HepG2 (cell line): Measurements from ENCODE around the gene SLC6A16.

Source experiments
- EP300 ChIP-seq, 3 experiments: sonication (generic) in 1 of 3; formaldehyde crosslinking in 1 of 3; IDR thresholded peaks; 2 replicates each; pipeline versions ENCODE4 v1.5.1 to v1.6.1; 2011 to 2020; ENCODE audit warnings: low read depth in 2 of 3, low read length in 2 of 3, borderline replicate concordance in 1 of 3, improper control_type of control experiment in 1 of 3, mild to moderate bottlenecking in 1 of 3, missing genetic modification reagents in 1 of 3, moderate library complexity in 1 of 3
- NFYB ChIP-seq: sonication (generic); formaldehyde crosslinking; IDR thresholded peaks from 2 replicates; pipeline ENCODE4 v1.4.0; 2020; ENCODE audit warnings: missing genetic modification reagents
- POLR2A ChIP-seq, 2 experiments: IDR thresholded peaks; 2 replicates each; pipeline ENCODE4 v1.6.1; 2011; ENCODE audit warnings: low read depth in 2 of 2, low read length in 2 of 2, mild to moderate bottlenecking in 1 of 2, moderate library complexity in 1 of 2; ENCODE audit not compliant: insufficient read depth in 1 of 2
- POLR2AphosphoS5 ChIP-seq: IDR thresholded peaks from 2 replicates; pipeline ENCODE4 v1.6.1; 2012; ENCODE audit warnings: low read depth, low read length
- TF ChIP-seq, protein P1 (sequence below): IDR thresholded peaks from 2 replicates; pipeline ENCODE4 v1.6.1; 2016
- TF ChIP-seq, protein P2 (sequence below): sonication (generic); formaldehyde crosslinking; IDR thresholded peaks from 2 replicates; pipeline ENCODE4 v1.8.0; 2023; ENCODE audit warnings: mild to moderate bottlenecking, missing genetic modification reagents
- TF ChIP-seq, protein P3 (sequence below): sonication (generic); formaldehyde crosslinking; IDR thresholded peaks from 2 replicates; pipeline ENCODE4 v1.5.0; 2020; ENCODE audit warnings: mild to moderate bottlenecking, missing genetic modification reagents, moderate library complexity

DNA sequence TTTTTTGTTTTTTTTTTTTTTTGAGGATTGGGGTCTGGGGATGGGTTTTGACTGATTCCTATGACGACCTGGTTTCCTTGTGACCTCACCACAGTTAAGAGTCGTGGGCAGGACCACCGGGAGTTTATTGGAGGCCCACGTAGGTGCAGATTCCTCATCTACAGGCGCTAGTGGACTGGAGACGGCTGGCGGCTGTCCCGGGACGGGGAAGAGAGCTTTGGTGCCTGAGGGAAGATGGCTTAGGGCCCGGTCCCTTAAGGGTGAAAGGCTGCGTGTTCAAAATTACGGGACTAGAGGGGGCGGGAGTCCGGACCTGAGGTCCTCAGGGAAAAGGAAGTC, 37.9 kb upstream of the SLC6A16 start:
- TF ChIP-seq, protein P1, sequence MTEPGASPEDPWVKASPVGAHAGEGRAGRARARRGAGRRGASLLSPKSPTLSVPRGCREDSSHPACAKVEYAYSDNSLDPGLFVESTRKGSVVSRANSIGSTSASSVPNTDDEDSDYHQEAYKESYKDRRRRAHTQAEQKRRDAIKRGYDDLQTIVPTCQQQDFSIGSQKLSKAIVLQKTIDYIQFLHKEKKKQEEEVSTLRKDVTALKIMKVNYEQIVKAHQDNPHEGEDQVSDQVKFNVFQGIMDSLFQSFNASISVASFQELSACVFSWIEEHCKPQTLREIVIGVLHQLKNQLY (CRISPR knock-in tag): no peak
- TF ChIP-seq POLR2A (IDR thresholded peaks at IDR 0.05; ENCODE audit: insufficient read depth in 1 of 2, low read depth in 2 of 2, low read length in 2 of 2) (no peak), POLR2AphosphoS5 (no peak), NFYB (CRISPR knock-in tag) (no peak), EP300 (IDR thresholded peaks at IDR 0.05; ENCODE audit: low read depth in 2 of 2, low read length in 2 of 2) (no peak), EP300 (CRISPR knock-in tag; IDR thresholded peaks at IDR 0.05; ENCODE audit: borderline replicate concordance) (no peak)
- TF ChIP-seq, protein P2, sequence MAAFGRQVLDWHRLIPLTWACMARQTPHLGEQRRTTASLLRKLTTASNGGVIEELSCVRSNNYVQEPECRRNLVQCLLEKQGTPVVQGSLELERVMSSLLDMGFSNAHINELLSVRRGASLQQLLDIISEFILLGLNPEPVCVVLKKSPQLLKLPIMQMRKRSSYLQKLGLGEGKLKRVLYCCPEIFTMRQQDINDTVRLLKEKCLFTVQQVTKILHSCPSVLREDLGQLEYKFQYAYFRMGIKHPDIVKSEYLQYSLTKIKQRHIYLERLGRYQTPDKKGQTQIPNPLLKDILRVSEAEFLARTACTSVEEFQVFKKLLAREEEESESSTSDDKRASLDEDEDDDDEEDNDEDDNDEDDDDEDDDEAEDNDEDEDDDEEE (CRISPR knock-in tag): no peak
- TF ChIP-seq, protein P3, sequence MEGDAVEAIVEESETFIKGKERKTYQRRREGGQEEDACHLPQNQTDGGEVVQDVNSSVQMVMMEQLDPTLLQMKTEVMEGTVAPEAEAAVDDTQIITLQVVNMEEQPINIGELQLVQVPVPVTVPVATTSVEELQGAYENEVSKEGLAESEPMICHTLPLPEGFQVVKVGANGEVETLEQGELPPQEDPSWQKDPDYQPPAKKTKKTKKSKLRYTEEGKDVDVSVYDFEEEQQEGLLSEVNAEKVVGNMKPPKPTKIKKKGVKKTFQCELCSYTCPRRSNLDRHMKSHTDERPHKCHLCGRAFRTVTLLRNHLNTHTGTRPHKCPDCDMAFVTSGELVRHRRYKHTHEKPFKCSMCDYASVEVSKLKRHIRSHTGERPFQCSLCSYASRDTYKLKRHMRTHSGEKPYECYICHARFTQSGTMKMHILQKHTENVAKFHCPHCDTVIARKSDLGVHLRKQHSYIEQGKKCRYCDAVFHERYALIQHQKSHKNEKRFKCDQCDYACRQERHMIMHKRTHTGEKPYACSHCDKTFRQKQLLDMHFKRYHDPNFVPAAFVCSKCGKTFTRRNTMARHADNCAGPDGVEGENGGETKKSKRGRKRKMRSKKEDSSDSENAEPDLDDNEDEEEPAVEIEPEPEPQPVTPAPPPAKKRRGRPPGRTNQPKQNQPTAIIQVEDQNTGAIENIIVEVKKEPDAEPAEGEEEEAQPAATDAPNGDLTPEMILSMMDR (CRISPR knock-in tag): no peak
